SU-DHL-6 (cell line): ENCODE data around the gene GALNT9.

Source experiments
- H2AFZ ChIP-seq: fragments of 200-600 bp; sonication (generic); 2 replicates; pipeline ENCODE4 v1.6.1; 2014; ENCODE audit warnings: low read depth, mild to moderate bottlenecking, moderate library complexity, mixed read lengths, antibody characterized with exemption, low read length; ENCODE audit not compliant: severe bottlenecking
- H3F3A ChIP-seq: fragments of 200-600 bp; shearing (Covaris generic); 2 replicates; pipeline ENCODE4 v1.6.0; 2016; ENCODE audit warnings: antibody characterized with exemption, mild to moderate bottlenecking; ENCODE audit not compliant: insufficient read depth
- H3K27ac ChIP-seq: fragments of 200-600 bp; sonication (generic); 2 replicates; pipeline ENCODE4 v1.5.1; 2016; ENCODE audit warnings: low read depth, mild to moderate bottlenecking, low read length, moderate library complexity, mixed read lengths
- H3K27me3 ChIP-seq: fragments of 200-600 bp; sonication (generic), shearing (Covaris generic); 2 replicates; pipeline ENCODE4 v1.6.0; 2014; ENCODE audit warnings: mild to moderate bottlenecking, low read length
- H3K36me3 ChIP-seq: fragments of 200-600 bp; sonication (generic); 2 replicates; pipeline ENCODE4 v1.6.1; 2014; ENCODE audit warnings: mild to moderate bottlenecking, low read length, mixed read lengths
- H3K4me2 ChIP-seq: fragments of 300-600, 200-600 bp; shearing (Covaris generic), sonication (generic); 2 replicates; pipeline ENCODE4 v1.6.0; 2014; ENCODE audit warnings: low read length, low read depth, mild to moderate bottlenecking; ENCODE audit not compliant: poor library complexity, severe bottlenecking
- H3K4me3 ChIP-seq: fragments of 200-600 bp; sonication (generic); 2 replicates; pipeline ENCODE4 v1.5.1; 2014; ENCODE audit warnings: antibody characterized with exemption, low read length, mild to moderate bottlenecking, mixed read lengths; ENCODE audit not compliant: insufficient read depth, poor library complexity, severe bottlenecking
- H3K79me2 ChIP-seq: fragments of 200-600 bp; sonication (generic); 2 replicates; pipeline ENCODE4 v1.6.1; 2014; ENCODE audit warnings: mild to moderate bottlenecking, low read length, moderate library complexity; ENCODE audit not compliant: insufficient read depth
- H3K9ac ChIP-seq: fragments of 200-600 bp; sonication (generic); 2 replicates; pipeline ENCODE4 v1.7.0; 2014; ENCODE audit warnings: mild to moderate bottlenecking, low read length
- H3K9me2 ChIP-seq: fragments of 200-600 bp; sonication (generic); replicated peaks from 2 replicates; pipeline ENCODE4 v1.6.1; 2014; ENCODE audit warnings: low read length; ENCODE audit not compliant: insufficient read depth
- H3K9me3 ChIP-seq: fragments of 200-600 bp; sonication (generic); 2 replicates; pipeline ENCODE4 v1.6.1; 2014; ENCODE audit warnings: low read length, mixed read lengths; ENCODE audit not compliant: insufficient read depth
- H4K20me1 ChIP-seq: fragments of 200-600 bp; sonication (generic); 2 replicates; pipeline ENCODE4 v1.6.1; 2014; ENCODE audit warnings: low read depth, mild to moderate bottlenecking, antibody characterized with exemption, low read length, moderate library complexity, mixed read lengths
- CTCF ChIP-seq: fragments of 200-600 bp; sonication (generic); IDR thresholded peaks from one replicate; pipeline ENCODE4 v1.5.1; 2017; ENCODE audit warnings: antibody characterized with exemption, mild to moderate bottlenecking, low read length, moderate library complexity; ENCODE audit not compliant: insufficient read depth, poor library complexity, severe bottlenecking
- EZH2phosphoT487 ChIP-seq: fragments of 200-600 bp; sonication (generic), shearing (Covaris generic); conservative IDR thresholded peaks from 2 replicates; pipeline ENCODE4 v1.6.1; 2018; ENCODE audit warnings: mild to moderate bottlenecking, antibody characterized with exemption, low read length, moderate library complexity, mixed read lengths

Gene GALNT9

GRCh38 chr12:132210223-132211055 is 119.0 kb downstream of the GALNT9 start:
- no peak overlapping the region for H3K4me2 ChIP-seq
- no peak for TF ChIP-seq EZH2phosphoT487
- no peak for TF ChIP-seq CTCF

GRCh38 chr12:132209619-132210222 is 119.7 kb downstream of the GALNT9 start:
- Histone ChIP-seq H3K4me2 (no peak overlapping the region), H3K27ac (no peak overlapping the region), H3K9ac (no peak overlapping the region), H3K79me2 (no peaks in the 10 kb centered on the region), H3K36me3 (no peaks in the 10 kb centered on the region), H3F3A (no peaks in the 10 kb centered on the region), H2AFZ (no peak overlapping the region), H3K9me3 (no peaks in the 10 kb centered on the region), H3K27me3 (no peaks in the 10 kb centered on the region), H3K4me3 (no peak overlapping the region), H4K20me1 (no peaks in the 10 kb centered on the region), H3K9me2 (no peaks in the 10 kb centered on the region)
- TF ChIP-seq CTCF, result no peak
- no peak for TF ChIP-seq EZH2phosphoT487

More at GRCh38 chr12:132210223-132211055, 119.0 kb downstream of the GALNT9 start:
- no peak overlapping the region for H3K9ac ChIP-seq
- H4K20me1 ChIP-seq, result no peaks in the 10 kb centered on the region
- H3K27me3 ChIP-seq, result no peaks in the 10 kb centered on the region
- no peaks in the 10 kb centered on the region for H3K9me2 ChIP-seq
- H2AFZ ChIP-seq, result no peak overlapping the region
- H3K27ac ChIP-seq, result no peak overlapping the region
- H3K4me3 ChIP-seq, result no peak overlapping the region
- H3K36me3 ChIP-seq, result no peaks in the 10 kb centered on the region
- H3F3A ChIP-seq, result no peaks in the 10 kb centered on the region
- no peaks in the 10 kb centered on the region for H3K79me2 ChIP-seq
- no peaks in the 10 kb centered on the region for H3K9me3 ChIP-seq

- Histone ChIP-seq H3K36me3 (no peaks in the 10 kb centered on the region), H3K9me3 (no peaks in the 10 kb centered on the region), H2AFZ (no peak overlapping the region), H3K9ac (no peak overlapping the region), H3K27ac (no peak overlapping the region), H3K27me3 (no peaks in the 10 kb centered on the region), H4K20me1 (no peaks in the 10 kb centered on the region), H3K79me2 (no peaks in the 10 kb centered on the region), H3F3A (no peaks in the 10 kb centered on the region), H3K9me2 (no peaks in the 10 kb centered on the region), H3K4me3 (no peak overlapping the region), H3K4me2 (no peak overlapping the region)
- TF ChIP-seq CTCF, result no peak
Measured at GRCh38 chr12:132208153-132208823, 121.1 kb downstream of the GALNT9 start.
